B cell (primary cell): ENCODE results near the gene REC8. TPM values are rescaled to one million over a fixed set of nuclear protein-coding genes. Genes with fewer than 3 reads are reported as not detected.

Experiments used
- ATAC-seq: fragments of 200-7000 bp; cut with Tn5 transposase; one replicate; pipeline ENCODE4 v1.10.0; 2021; ENCODE audit warnings: low read depth, mild to moderate bottlenecking, moderate number of reproducible peaks, moderate library complexity
- CTCF ChIA-PET: fragments of 350-600 bp; sonication (Branson Sonifier 250); formaldehyde crosslinking; loops from one replicate; lab custom pipeline; 2021; ENCODE audit warnings: antibody characterized with exemption, inconsistent platforms; lab: Charles Lee
- POLR2A ChIA-PET: fragments of 350-600 bp; sonication (Branson Sonifier 250); formaldehyde crosslinking; loops from one replicate; lab custom pipeline; 2021; ENCODE audit warnings: antibody characterized with exemption; lab: Charles Lee
- DNase-seq: peaks from one replicate; pipeline ENCODE4 v3.0.0; 2013
- H2AFZ ChIP-seq: 2 replicates; pipeline ENCODE4 v1.6.1; 2012; ENCODE audit warnings: mild to moderate bottlenecking, low read depth, low read length; ENCODE audit not compliant: insufficient read depth, poor library complexity, severe bottlenecking
- H3K27ac ChIP-seq, 2 donors: 1 replicate in 1 of 2; 2 replicates in 1 of 2; pipeline ENCODE4 v1.5.1; 2012 to 2013; ENCODE audit warnings: low read length in 2 of 2, mild to moderate bottlenecking in 2 of 2, moderate library complexity in 1 of 2
- H3K27me3 ChIP-seq, 4 experiments: fragments of 200-600 bp in 1 of 4; sonication (generic) in 1 of 4; replicated peaks in 1 of 4; 1 replicate in 2 of 4; 2 replicates in 2 of 4; pipeline versions ENCODE4 v1.6.1 to v1.7.0; 2013 to 2016; ENCODE audit warnings: low read length in 3 of 4, mild to moderate bottlenecking in 2 of 4, mixed read lengths in 1 of 4, moderate library complexity in 1 of 4; ENCODE audit not compliant: insufficient read depth in 4 of 4, control insufficient read depth in 3 of 4; ENCODE audit errors: control extremely low read depth in 1 of 4
- H3K36me3 ChIP-seq, 2 experiments: replicated peaks in 1 of 2; 1 replicate in 1 of 2; 2 replicates in 1 of 2; pipeline versions ENCODE4 v1.6.1 to v1.7.1; 2013; ENCODE audit warnings: low read length in 1 of 2; ENCODE audit not compliant: insufficient read depth in 2 of 2, control insufficient read depth in 1 of 2; ENCODE audit errors: control extremely low read depth in 1 of 2, extremely low read depth in 1 of 2
- H3K4me1 ChIP-seq, 2 donors: fragments of 200-600 bp in 1 of 2; sonication (generic) in 1 of 2; 1 replicate in 1 of 2; 2 replicates in 1 of 2; pipeline versions ENCODE4 v1.5.1 to v1.6.1; 2013 to 2017; ENCODE audit warnings: low read length in 2 of 2; ENCODE audit not compliant: control insufficient read depth in 2 of 2, insufficient read depth in 2 of 2
- H3K4me2 ChIP-seq: replicated peaks from 2 replicates; pipeline ENCODE3; 2012; ENCODE audit warnings: mild to moderate bottlenecking, low read depth, low read length; ENCODE audit not compliant: poor library complexity, severe bottlenecking
- H3K4me3 ChIP-seq, 5 experiments: fragments of 200-600 bp in 1 of 5; sonication (generic) in 1 of 5; 1 replicate in 3 of 5; 2 replicates in 2 of 5; pipeline versions ENCODE4 v1.5.1 to v1.7.0; 2011 to 2016; ENCODE audit warnings: low read length in 4 of 5, mild to moderate bottlenecking in 4 of 5, low read depth in 2 of 5, control low read depth in 1 of 5, moderate library complexity in 1 of 5; ENCODE audit not compliant: insufficient read depth in 1 of 5; ENCODE audit errors: control extremely low read depth in 1 of 5, extremely low read depth in 1 of 5
- H3K79me2 ChIP-seq: fragments of 200-600 bp; sonication (generic); one replicate; pipeline ENCODE4 v1.6.0; 2016; ENCODE audit warnings: low read length; ENCODE audit not compliant: control insufficient read depth, insufficient read depth
- H3K9ac ChIP-seq: fragments of 200-600 bp; sonication (generic); 2 replicates; pipeline ENCODE4 v1.6.1; 2017; ENCODE audit warnings: mild to moderate bottlenecking, low read length, moderate library complexity
- H3K9me3 ChIP-seq, 3 donors: one replicate each; pipeline versions ENCODE4 v1.6.1 to v1.7.1; 2013; ENCODE audit warnings: low read length in 2 of 3; ENCODE audit not compliant: control insufficient read depth in 2 of 3, insufficient read depth in 1 of 3; ENCODE audit errors: control extremely low read depth in 1 of 3
- H4K20me1 ChIP-seq: 2 replicates; pipeline ENCODE4 v1.6.0; 2012; ENCODE audit warnings: mild to moderate bottlenecking, low read length; ENCODE audit not compliant: insufficient read depth, control insufficient read depth, poor library complexity, severe bottlenecking
- H3K27ac Mint-ChIP-seq: one replicate; pipeline ENCODE4 v1.8.0; 2021; ENCODE audit warnings: mixed read lengths
- H3K27me3 Mint-ChIP-seq: one replicate; pipeline ENCODE4 v1.8.0; 2021; ENCODE audit warnings: mixed read lengths
- H3K4me1 Mint-ChIP-seq: one replicate; pipeline ENCODE4 v1.8.0; 2021; ENCODE audit warnings: mixed read lengths
- H3K4me3 Mint-ChIP-seq: one replicate; pipeline ENCODE4 v1.8.0; 2021; ENCODE audit warnings: mixed read lengths
- H3K9me3 Mint-ChIP-seq: one replicate; pipeline ENCODE4 v1.8.0; 2022; ENCODE audit warnings: mixed read lengths; ENCODE audit not compliant: insufficient read depth
- EZH2 ChIP-seq: IDR thresholded peaks from 2 replicates; pipeline ENCODE4 v1.6.1; 2012; ENCODE audit warnings: borderline replicate concordance, low read depth, mild to moderate bottlenecking, moderate library complexity, low read length; ENCODE audit not compliant: insufficient read depth, poor library complexity, severe bottlenecking
- WGBS: methylation state at CpG from one replicate; pipeline ENCODE4 v1.1.5; 2013; ENCODE audit warnings: missing lambda C conversion rate; ENCODE audit not compliant: insufficient coverage; 5-methylcytosine and 5-hydroxymethylcytosine counted together
- intact Hi-C: fragments of 100-400 bp; cut with micrococcal nuclease; formaldehyde crosslinking; loops from one replicate; pipeline ENCODE4 v1.10.0; 2022
- polyA plus RNA-seq: library from polyadenylated mRNA; depleted of rRNA; stranded (reverse); fragments of >200 nt; gene quantifications from 2 replicates; pipeline ENCODE4 v1.2.3, GENCODE V29; 2012
- total RNA-seq, 2 donors: library from RNA; stranded (reverse); fragments of 120-200 nt in 1 of 2; gene quantifications; 1 replicate in 1 of 2; 2 replicates in 1 of 2; pipeline versions ENCODE4 v1.2.3 to v1.2.4, GENCODE V29; 2013 to 2022
- TF ChIP-seq, protein P1 (sequence below): fragments of 200-600 bp; IDR thresholded peaks from one replicate; pipeline ENCODE4 v1.8.0; 2022; ENCODE audit warnings: antibody characterized with exemption, mild to moderate bottlenecking

The REC8 gene
- total and polyA plus RNA-seq, 2 donors (not counting 1 experiment from before 2014, with no cell fraction given), result 34.0 to 62.1 TPM

DNA sequence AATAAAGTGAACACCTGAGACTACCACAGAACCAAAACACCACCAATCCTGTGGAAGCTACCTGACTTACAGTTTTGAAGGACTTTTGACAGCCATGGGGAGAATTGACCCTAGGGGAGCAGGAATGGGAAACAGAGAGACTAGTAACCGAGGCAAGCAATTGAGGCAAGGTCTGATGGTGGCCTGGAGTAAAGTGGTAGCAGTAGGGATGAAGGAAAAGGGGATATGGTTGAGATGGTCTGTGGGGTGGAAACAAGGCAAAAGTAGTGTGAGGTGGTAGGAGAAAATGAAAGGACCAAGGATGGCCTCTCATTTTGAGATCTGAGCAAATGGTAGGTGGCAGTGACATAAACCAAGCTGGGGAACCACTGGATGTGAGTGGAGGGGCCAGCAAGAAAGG, 15.0 kb upstream of the REC8 start:
- Histone ChIP-seq H3K27ac (no peak overlapping the region), H3K9ac (no peak overlapping the region), H3K27me3 (no peaks in the 10 kb centered on the region), H3K4me3 (no peak overlapping the region), H3K9me3 (no peaks in the 10 kb centered on the region), H3K36me3 (peaks cover 4 to 56% of the 10 kb centered on the region in 2 experiments), H2AFZ (no peak overlapping the region), H3K79me2 (peaks cover 29% of the 10 kb centered on the region), H3K4me2 (no peak overlapping the region), H3K4me1 (peaks cover 8 to 14% of the 10 kb centered on the region in 2 donors), H4K20me1 (peaks cover 3% of the 10 kb centered on the region)
- H3K9me3 Mint-ChIP-seq, result no peaks in the 10 kb centered on the region
- DNase-seq (no peak), ATAC-seq (no peak)
- POLR2A ChIA-PET, result no interaction called here
- H3K27ac Mint-ChIP-seq, result no peak overlapping the region
- no peak for TF ChIP-seq EZH2
- TF ChIP-seq, protein P1, sequence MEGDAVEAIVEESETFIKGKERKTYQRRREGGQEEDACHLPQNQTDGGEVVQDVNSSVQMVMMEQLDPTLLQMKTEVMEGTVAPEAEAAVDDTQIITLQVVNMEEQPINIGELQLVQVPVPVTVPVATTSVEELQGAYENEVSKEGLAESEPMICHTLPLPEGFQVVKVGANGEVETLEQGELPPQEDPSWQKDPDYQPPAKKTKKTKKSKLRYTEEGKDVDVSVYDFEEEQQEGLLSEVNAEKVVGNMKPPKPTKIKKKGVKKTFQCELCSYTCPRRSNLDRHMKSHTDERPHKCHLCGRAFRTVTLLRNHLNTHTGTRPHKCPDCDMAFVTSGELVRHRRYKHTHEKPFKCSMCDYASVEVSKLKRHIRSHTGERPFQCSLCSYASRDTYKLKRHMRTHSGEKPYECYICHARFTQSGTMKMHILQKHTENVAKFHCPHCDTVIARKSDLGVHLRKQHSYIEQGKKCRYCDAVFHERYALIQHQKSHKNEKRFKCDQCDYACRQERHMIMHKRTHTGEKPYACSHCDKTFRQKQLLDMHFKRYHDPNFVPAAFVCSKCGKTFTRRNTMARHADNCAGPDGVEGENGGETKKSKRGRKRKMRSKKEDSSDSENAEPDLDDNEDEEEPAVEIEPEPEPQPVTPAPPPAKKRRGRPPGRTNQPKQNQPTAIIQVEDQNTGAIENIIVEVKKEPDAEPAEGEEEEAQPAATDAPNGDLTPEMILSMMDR, result no peak
- CTCF ChIA-PET, result interaction anchor here (0.6 to 1.3 kb wide), 3 partner anchors 42 to 154 kb away, joined by 3 read pairs; partner anchors contain the start of genes CHMP4A, DCAF11 and NRL
- H3K27me3 Mint-ChIP-seq, result no peaks in the 10 kb centered on the region
- 92% methylated on average over 1 of the region's 1 CpG for WGBS
- no peak overlapping the region for H3K4me3 Mint-ChIP-seq
- intact Hi-C loops, result no loop called here
- peaks cover 16% of the 10 kb centered on the region for H3K4me1 Mint-ChIP-seq

DNA sequence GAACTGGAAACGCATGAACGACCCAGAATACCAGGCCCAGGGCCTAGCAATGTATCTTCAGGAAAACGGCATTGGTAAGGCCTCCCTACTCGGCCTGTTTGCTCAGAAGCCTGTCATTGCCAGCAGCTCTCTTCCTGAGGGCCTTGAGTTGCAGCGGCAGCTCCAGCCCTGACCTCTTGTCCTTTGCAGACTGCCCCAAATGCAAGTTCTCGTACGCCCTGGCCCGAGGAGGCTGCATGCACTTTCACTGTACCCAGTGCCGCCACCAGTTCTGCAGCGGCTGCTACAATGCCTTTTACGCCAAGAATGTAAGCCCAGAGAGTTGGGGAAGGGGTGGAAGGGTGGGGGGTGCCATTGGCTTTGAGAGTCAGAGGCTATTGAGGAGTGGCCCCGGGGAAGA, 14.5 kb upstream of the REC8 start:
- no peak overlapping the region for H3K4me3 Mint-ChIP-seq
- H3K27me3 ChIP-seq, result no peaks in the 10 kb centered on the region
- 98% methylated on average over 11 of the region's 12 CpGs for WGBS
- peaks cover 21% of the 10 kb centered on the region for H3K4me1 Mint-ChIP-seq
- H3K4me2 ChIP-seq, result no peak overlapping the region
- H3K4me1 ChIP-seq, result peaks cover 13 to 19% of the 10 kb centered on the region in 2 donors
- no peak overlapping the region for H3K27ac ChIP-seq
- ATAC-seq (no peak), DNase-seq (no peak)
- H3K9me3 Mint-ChIP-seq, result no peaks in the 10 kb centered on the region
- intact Hi-C loops, result no loop called here
- peaks cover 32% of the 10 kb centered on the region for H3K79me2 ChIP-seq
- no peak overlapping the region for H3K9ac ChIP-seq
- POLR2A ChIA-PET, result no interaction called here
- H3K27ac Mint-ChIP-seq, result no peak overlapping the region
- H4K20me1 ChIP-seq, result peaks cover 8% of the 10 kb centered on the region
- H3K9me3 ChIP-seq, result no peaks in the 10 kb centered on the region
- TF ChIP-seq, protein P1, result no peak
- no peak for TF ChIP-seq EZH2
- no peak overlapping the region for H3K4me3 ChIP-seq
- H3K27me3 Mint-ChIP-seq, result no peaks in the 10 kb centered on the region
- peaks cover 4 to 56% of the 10 kb centered on the region in 2 experiments for H3K36me3 ChIP-seq
- no peak overlapping the region for H2AFZ ChIP-seq
- CTCF ChIA-PET, result interaction anchor here (0.6 to 1.0 kb wide), 2 partner anchors 56 to 153 kb away, joined by 3 read pairs; partner anchors contain the start of gene CHMP4A
